IPS DF 4.7 (cell line): ENCODE results near the gene DLG5.

Source experiments
- DNase-seq: peaks from one replicate; pipeline ENCODE4 v3.0.0-alpha.2; 2013; ENCODE audit warnings: low spot score; ENCODE audit errors: extremely low read depth

Gene DLG5

GRCh38 chr10:77867124-77867719, 59.3 kb downstream of the DLG5 start:
- DNase-seq = no peak

GRCh38 chr10:77866598-77866997, 60.0 kb downstream of the DLG5 start:
- no peak for DNase-seq

DNA sequence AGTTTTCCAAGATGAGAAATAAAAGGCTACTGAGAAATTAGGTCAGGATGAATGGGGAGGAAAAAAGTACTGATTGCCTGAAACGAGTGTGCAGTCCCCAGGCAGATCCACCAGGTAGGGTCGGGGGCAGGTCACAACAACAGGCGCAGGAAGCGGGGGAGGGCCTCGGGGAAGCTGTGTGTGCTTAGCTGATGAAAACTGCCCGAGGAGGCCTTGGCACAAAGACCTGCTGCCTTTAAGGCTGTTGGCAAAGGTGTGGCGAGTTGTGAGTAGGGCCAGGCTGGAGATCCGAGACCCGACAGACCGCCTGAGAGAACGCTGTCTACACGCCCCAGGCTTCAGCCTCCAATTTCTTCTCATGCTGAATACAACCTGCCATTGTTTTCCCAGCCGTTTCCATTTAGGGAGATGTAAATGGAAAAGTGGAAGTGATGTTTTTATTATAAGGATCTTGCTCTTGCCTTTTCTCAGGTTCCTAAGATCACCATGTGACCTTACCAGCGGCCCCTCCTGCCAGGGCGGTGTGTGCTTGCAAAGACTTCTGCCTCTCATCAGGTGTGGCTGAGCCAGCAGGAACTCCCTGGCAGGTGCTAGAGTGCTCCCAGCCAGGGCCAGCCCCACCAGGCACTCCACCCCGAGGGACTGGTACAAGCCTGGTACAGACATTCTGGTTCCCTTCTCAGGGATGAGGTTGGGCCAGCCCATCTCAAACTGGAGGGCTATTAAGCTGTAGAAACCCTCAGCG, 60.8 kb downstream of the DLG5 start:
- no peak for DNase-seq

DNA sequence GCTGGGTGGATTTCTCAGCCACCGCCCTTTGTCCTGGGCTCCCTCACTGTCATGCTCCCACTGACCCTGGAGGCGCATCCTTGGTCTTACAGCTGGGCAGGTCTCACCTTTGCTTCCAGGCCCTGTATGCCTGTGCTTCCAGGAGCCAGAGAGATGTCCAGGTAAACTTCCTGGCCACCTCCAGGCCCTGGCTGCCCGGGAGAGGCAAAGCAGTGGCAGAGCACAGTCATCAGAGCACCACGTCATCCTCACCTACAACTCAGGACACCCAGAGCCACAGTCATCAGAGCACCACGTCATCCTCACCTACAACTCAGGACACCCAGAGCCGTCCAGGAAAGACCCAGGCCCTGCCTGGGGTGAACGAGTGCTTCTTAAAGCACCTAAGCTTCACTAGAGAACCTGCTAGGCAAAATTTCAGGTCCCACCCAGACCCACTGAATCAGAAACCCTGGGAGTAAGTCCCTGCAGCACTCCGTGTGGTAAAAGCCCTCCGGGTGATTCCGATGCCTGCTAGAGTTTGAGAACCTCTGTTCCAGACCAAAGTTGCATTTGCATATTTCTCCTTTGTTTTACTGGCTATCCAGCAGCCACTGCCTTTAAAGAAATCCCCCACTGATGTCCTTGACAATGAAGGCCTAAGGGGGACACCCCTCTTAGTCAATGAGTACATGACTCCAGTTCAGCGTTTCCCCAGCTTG, 62.3 kb downstream of the DLG5 start:
- DNase-seq = no peak

DNA sequence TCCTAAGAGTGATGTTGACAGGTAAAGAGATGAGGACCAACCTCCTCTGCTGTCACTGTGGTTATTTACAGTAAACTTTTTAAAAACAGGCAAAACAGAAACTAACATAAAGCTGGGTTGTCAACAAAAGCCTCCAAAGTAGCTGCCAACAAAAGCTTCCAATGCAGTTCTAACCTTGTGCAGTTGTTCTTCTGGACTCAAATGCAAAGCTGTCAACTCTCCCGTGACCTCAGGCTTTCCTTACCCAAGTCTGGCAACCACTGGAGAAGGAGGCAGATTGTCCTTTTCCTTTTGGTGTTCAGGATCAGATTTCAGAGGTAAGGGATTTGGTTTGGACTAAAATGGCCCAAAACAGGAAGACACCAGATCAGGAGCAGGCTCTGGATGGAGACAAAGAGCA, 63.1 kb downstream of the DLG5 start:
- DNase-seq = no peak

- DNase-seq = no peak
Observed at GRCh38 chr10:77862595-77862994, 64.0 kb downstream of the DLG5 start.

DNA sequence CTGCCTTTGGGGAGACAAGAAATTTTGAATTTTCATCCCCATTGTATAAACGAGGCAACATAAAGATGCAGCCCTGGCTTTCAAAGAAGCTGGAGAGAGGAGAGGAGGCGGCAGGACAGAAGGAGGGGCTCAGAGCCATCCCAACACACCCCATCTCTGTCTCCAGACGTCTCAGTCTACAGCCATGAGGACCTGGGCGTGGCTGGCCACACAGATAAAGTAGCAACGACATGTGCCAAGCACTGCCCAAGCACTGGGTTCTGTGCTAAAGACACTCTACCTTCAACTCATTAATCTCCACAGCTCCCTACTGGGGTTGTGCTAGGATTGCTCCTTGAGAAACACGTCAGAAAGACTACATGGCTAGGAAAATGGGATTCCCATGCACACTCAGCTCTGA, 65.2 kb downstream of the DLG5 start:
- no peak for DNase-seq

DNA sequence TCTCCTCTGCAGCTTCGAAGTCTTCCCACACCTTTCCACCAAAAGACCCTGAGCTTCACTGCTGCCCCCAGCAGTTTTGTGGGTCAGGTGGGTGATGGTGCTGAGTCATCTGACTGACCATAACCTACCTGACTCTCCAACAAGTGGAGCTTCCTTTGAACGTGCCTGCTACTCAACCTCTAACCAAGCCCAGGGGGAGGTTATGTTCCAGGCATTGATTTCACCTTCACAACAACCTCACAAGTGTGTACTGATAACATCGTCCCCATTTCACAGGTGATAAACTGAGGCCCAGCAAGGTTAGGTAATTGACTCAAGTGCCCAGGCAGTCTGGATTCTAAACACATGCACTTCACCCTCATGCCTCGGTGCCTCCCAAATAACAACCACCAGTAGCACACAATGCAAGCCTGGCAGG, 66.7 kb downstream of the DLG5 start:
- DNase-seq = no peak

DNA sequence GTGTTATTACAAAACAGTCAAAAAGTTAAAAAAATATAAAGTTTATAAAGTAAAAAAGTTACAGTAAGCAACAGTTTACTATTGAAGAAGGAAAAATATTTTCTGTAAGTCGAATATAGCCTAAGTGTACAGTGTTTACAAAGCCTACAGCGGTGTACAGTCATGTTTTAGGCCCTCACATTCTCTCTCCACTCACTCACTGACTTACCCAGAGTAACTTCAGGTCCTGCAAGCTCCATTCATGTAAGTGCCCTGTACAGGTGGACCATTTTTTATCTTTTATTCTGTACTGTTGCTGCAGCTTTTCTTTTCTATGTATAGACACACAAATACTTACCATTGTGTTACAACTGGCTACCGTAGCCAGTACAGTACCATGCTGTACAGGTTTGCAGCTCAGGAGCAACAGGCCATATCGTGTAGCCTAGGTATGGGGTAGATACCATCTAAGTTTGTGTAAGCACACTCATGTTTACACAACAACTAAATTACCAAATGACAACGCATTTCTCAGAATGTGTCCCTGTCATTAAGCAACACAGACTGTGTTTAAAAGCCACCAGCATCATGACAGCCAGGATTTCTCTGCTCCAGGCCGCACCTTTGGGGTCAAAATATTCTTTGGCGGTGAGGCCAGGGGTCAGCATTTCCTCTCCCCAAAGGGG, 67.2 kb downstream of the DLG5 start:
- DNase-seq = no peak

DNA sequence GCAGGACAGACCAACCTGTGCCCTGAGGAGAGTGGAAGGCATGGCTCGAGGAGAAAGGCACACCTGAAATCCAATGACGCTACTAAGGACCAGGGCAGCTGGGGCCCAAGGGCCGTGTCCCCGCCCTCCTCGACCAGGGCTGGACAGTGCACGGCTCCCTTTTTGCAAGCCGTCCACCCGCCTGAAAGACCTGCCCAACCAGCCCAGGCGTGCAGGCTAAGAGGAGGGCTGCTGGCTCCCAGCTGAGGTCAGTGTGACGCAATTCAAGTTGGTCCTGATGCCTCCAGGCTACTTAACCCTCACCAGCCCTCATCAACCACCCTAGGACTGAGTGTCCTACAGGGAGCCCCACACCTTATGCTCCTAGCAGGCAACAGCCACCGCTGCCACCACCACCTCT, 69.3 kb downstream of the DLG5 start:
- no peak for DNase-seq

GRCh38 chr10:77856566-77856965, 70.0 kb downstream of the DLG5 start:
- DNase-seq = no peak

- DNase-seq = no peak
Observed at GRCh38 chr10:77855404-77856155, 71.0 kb downstream of the DLG5 start.

DNA sequence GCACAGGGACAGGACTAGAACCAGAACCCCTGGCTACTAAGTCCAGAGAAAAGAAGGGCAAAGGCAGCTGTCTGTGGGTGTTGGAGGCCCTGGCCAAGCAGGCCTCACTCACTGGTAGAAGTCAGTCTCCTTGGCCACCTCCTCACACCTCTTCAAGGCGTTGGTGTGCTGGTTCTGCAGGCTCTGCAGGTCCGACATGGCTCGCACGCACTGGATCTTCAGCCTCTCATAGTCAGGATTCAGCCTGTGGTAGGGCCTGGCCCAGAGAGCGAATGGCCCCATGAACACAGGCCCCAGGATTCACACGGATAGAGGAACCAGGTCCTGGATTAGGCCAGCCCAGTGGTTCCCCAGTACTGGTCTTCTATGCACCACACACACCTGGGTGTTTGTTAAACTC, 72.4 kb downstream of the DLG5 start:
- no peak for DNase-seq

GRCh38 chr10:77853256-77853655, 73.3 kb downstream of the DLG5 start:
- no peak for DNase-seq

DNA sequence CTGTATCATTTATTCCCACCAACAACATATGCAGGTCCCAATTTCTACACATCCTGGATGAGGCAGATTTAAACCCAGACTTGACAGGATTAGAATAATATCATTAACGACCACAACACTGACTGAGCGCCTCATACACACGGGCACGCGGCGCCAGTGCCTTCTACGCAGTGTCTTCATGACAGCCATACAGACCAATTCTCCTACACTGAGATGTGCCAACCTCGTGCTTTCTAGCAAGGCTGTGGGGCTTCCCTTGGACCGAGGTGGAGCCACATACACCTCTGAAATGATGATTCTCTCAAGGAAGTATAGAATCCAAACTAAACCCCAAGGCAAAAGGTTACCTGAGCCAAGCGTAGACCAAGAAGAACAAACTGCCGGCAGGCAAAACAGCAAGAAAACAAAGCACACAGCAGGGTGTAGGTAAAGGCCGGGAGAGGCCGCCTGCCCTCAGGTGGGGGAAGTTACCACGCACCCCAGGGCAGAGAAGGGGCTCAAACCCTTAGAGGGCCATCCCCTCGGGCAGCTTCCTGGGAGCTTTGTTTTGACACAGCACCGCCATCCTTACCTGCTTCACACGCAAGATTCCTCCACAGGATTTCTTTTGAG, 75.8 kb downstream of the DLG5 start:
- no peak for DNase-seq

DNA sequence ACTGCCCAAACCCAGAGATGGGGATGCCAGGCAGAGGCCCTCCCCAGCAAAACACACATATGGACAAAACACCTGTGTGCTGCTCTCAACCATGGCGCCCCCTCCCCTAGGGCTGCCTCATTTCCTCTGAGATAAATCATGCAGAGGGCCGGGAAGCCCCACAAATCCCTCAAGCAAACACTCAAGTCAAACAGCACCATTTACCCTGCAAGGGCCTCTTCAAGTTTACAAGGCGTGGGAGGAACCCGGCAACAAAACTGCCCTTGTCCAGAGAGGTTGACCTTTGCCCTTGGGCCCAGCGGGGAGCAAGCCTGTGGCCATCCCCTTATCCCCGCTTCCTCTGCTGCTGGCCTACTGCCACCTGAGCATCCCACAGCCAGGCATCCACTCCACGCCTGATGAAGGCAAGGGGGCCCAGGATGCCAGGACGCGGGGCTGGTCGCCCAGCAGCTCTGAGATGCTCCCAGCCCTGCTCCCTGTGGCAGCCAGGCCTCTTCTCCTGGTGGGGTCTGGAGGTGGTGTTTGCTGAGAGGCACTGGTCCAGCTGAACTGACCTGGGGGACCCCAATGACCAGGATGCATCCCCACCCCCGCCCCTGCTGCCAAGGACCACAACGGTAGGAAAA, 77.4 kb downstream of the DLG5 start:
- no peak for DNase-seq

GRCh38 chr10:77846718-77847311, 79.7 kb downstream of the DLG5 start:
- peak; percentile 46 for DNase-seq

- no peak for DNase-seq
Observed at GRCh38 chr10:77845451-77845850, 81.1 kb downstream of the DLG5 start.

DNA sequence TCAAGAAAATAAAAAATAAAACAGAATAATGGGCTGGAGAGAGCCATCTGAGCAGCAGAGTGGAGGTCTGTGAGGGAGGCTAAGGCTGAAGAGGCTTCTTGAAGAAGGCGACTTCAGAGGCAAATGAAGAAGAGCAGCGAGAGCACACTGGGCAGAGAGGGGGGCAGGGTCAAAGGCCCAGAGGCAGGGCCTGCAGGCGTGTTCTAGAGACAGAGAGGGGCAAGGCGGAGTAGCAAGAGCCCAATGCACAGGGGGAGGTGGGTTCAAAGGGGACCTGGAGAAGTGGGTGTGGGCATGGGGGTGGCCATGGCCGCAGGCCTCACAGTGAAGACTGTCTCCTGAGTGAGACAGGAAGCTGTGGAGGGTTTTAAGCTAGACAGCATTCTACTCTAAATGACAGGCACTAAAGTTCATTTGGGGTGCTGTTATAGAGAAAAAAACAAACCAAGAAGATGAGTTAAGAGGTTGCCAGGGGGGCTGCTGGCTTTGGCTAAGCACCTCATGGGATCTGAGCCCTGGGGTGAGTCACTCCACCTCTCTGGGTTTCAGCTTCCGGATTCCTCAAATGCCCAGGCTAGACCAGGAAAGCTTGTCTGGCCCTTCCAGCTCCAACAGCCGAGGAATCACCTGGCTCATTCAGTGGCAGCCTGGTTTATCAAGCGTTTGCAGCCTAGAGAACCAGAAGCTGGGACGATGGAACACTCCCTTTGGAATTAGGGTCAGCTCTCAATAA, 81.7 kb downstream of the DLG5 start:
- no peak for DNase-seq
